Fibroblast of skin of right quadriceps (primary cell): ENCODE data around the gene DDX10.
"Not testable (repeated sequence)": the region's sequence is repeated elsewhere in the genome, so short reads cannot be mapped to it uniquely, and the experiment has no call there.

ENCODE experiments used
- DNase-seq: peaks from one replicate; pipeline ENCODE4 v3.0.0-alpha.2; 2013

DDX10 gene

GRCh38 chr11:108779147-108779546 lies 114.3 kb downstream of the DDX10 start:
- not testable (repeated sequence) for DNase-seq

- no peak for DNase-seq
Observed at GRCh38 chr11:108780119-108780518, 115.2 kb downstream of the DDX10 start.

- DNase-seq, result no peak
Observed at GRCh38 chr11:108781946-108782345, 117.1 kb downstream of the DDX10 start.

- no peak for DNase-seq
Observed at GRCh38 chr11:108786281-108786990, 121.6 kb downstream of the DDX10 start.

GRCh38 chr11:108787105-108787504 lies 122.2 kb downstream of the DDX10 start:
- no peak for DNase-seq

- DNase-seq, result peak; percentile 54
Observed at GRCh38 chr11:108788565-108789199, 123.8 kb downstream of the DDX10 start.

GRCh38 chr11:108790501-108791299 lies 125.8 kb downstream of the DDX10 start:
- DNase-seq, result no peak

- no peak for DNase-seq
Observed at GRCh38 chr11:108793138-108793537, 128.3 kb downstream of the DDX10 start.

- no peak for DNase-seq
Observed at GRCh38 chr11:108793611-108794010, 128.7 kb downstream of the DDX10 start.

- DNase-seq, result no peak
Observed at GRCh38 chr11:108796551-108796950, 131.7 kb downstream of the DDX10 start.

GRCh38 chr11:108797578-108798100 lies 132.8 kb downstream of the DDX10 start:
- no peak for DNase-seq

GRCh38 chr11:108802492-108802891 lies 137.6 kb downstream of the DDX10 start:
- DNase-seq, result no peak

- peak; percentile 20 for DNase-seq
Observed at GRCh38 chr11:108803776-108804175, 138.9 kb downstream of the DDX10 start.

- no peak for DNase-seq
Observed at GRCh38 chr11:108804511-108804910, 139.6 kb downstream of the DDX10 start.

- no peak for DNase-seq
Observed at GRCh38 chr11:108805030-108805429, 140.2 kb downstream of the DDX10 start.

- no peak for DNase-seq
Observed at GRCh38 chr11:108807262-108807661, 142.4 kb downstream of the DDX10 start.

GRCh38 chr11:108813086-108813485 lies 148.2 kb downstream of the DDX10 start:
- DNase-seq, result no peak

GRCh38 chr11:108817976-108818375 lies 153.1 kb downstream of the DDX10 start:
- DNase-seq, result no peak

- DNase-seq, result no peak
Observed at GRCh38 chr11:108818971-108819370, 154.1 kb downstream of the DDX10 start.

GRCh38 chr11:108819957-108820356 lies 155.1 kb downstream of the DDX10 start:
- no peak for DNase-seq

GRCh38 chr11:108823960-108824359 lies 159.1 kb downstream of the DDX10 start:
- DNase-seq, result not testable (repeated sequence)

GRCh38 chr11:108824545-108824944 lies 159.7 kb downstream of the DDX10 start:
- DNase-seq, result peak; percentile 24

GRCh38 chr11:108825381-108825780 lies 160.5 kb downstream of the DDX10 start:
- DNase-seq, result peak; percentile 6

GRCh38 chr11:108826136-108826535 lies 161.3 kb downstream of the DDX10 start:
- no peak for DNase-seq
